Muscle of leg (tissue), 11 donors: ENCODE data around the gene SOSTDC1. TPM values are rescaled to one million over a fixed set of nuclear protein-coding genes. Genes with fewer than 3 reads are reported as not detected.

Experiments
- DNase-seq: peaks from one replicate; pipeline ENCODE4 v3.0.0; 2013
- H3K27ac ChIP-seq: one replicate; pipeline ENCODE4 v1.5.1; 2013; ENCODE audit warnings: mild to moderate bottlenecking, low read length, control low read depth
- H3K27me3 ChIP-seq: one replicate; pipeline ENCODE4 v1.6.1; 2013; ENCODE audit warnings: low read length; ENCODE audit not compliant: control insufficient read depth, insufficient read depth
- H3K36me3 ChIP-seq: one replicate; pipeline ENCODE4 v1.6.1; 2013; ENCODE audit warnings: low read length; ENCODE audit not compliant: control insufficient read depth, insufficient read depth
- H3K4me1 ChIP-seq: one replicate; pipeline ENCODE4 v1.6.1; 2013; ENCODE audit warnings: low read length; ENCODE audit not compliant: control insufficient read depth, insufficient read depth
- H3K4me3 ChIP-seq: one replicate; pipeline ENCODE4 v1.5.1; 2013; ENCODE audit warnings: low read length, control low read depth
- H3K9me3 ChIP-seq: replicated peaks from 2 replicates; pipeline ENCODE4 v1.6.1; 2013; ENCODE audit warnings: low read depth, low read length; ENCODE audit not compliant: control insufficient read depth
- WGBS: methylation state at CpG from one replicate; pipeline ENCODE4 v1.1.5; 2013; ENCODE audit warnings: missing lambda C conversion rate; ENCODE audit not compliant: insufficient coverage; 5-methylcytosine and 5-hydroxymethylcytosine counted together
- polyA plus RNA-seq, 8 donors: library from polyadenylated mRNA; unstranded; fragments of 120-200 nt; gene quantifications; one replicate each; pipeline versions ENCODE4 v1.2.1 to v1.2.3, GENCODE V29; 2013; ENCODE audit warnings: inconsistent platforms in 1 of 8, low replicate concordance in 1 of 8; ENCODE audit not compliant: insufficient read length in 8 of 8, insufficient read depth in 1 of 8
- total RNA-seq: library from RNA; stranded (reverse); fragments of 120-200 nt; gene quantifications from one replicate; pipeline ENCODE4 v1.2.4, GENCODE V29; 2013

Gene SOSTDC1
- total and polyA plus RNA-seq, 9 donors: 6.7 to 35.8 (median 12.9) TPM

GRCh38 chr7:16438988-16439387, 26.6 kb downstream of the SOSTDC1 start:
- Histone ChIP-seq H3K4me3 (no peak overlapping the region), H3K9me3 (no peaks in the 10 kb centered on the region), H3K36me3 (no peaks in the 10 kb centered on the region), H3K27ac (no peak overlapping the region), H3K4me1 (no peaks in the 10 kb centered on the region), H3K27me3 (no peaks in the 10 kb centered on the region)
- no peak for DNase-seq

DNA sequence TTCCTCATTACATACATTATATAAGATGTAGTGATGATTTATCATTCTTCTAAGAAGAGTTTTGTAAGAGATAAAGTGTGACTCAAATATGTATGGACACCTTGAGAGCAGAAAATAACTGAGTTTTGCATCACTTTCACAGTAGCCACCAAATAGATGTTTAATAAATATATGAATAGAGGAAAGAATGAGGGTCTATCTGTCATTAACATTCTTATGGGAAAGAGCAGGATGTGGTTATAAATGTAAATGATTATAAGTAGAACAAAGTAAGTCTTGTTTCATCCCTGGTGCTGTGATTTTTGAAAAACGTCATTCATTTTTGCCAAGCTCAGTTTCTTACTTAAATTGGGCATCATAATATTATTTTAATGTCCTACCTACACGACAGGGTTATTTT, 29.2 kb downstream of the SOSTDC1 start:
- no peaks in the 10 kb centered on the region for H3K9me3 ChIP-seq
- no peaks in the 10 kb centered on the region for H3K36me3 ChIP-seq
- no CpG with 5 or more reads among the region's 2 CpGs for WGBS
- no peaks in the 10 kb centered on the region for H3K4me1 ChIP-seq
- H3K27ac ChIP-seq: no peak overlapping the region
- no peaks in the 10 kb centered on the region for H3K27me3 ChIP-seq
- H3K4me3 ChIP-seq: no peak overlapping the region
- no peak for DNase-seq

GRCh38 chr7:16433568-16434122, 31.9 kb downstream of the SOSTDC1 start:
- H3K27ac ChIP-seq: no peak overlapping the region
- no peaks in the 10 kb centered on the region for H3K36me3 ChIP-seq
- no peaks in the 10 kb centered on the region for H3K27me3 ChIP-seq
- no peaks in the 10 kb centered on the region for H3K4me1 ChIP-seq
- no peaks in the 10 kb centered on the region for H3K9me3 ChIP-seq
- no CpG with 5 or more reads among the region's 2 CpGs for WGBS
- DNase-seq: no peak
- no peak overlapping the region for H3K4me3 ChIP-seq

- H3K27ac ChIP-seq: no peak overlapping the region
- no CpG with 5 or more reads among the region's 1 CpG for WGBS
- no peak for DNase-seq
- H3K27me3 ChIP-seq: no peaks in the 10 kb centered on the region
- H3K36me3 ChIP-seq: no peaks in the 10 kb centered on the region
- H3K4me1 ChIP-seq: no peaks in the 10 kb centered on the region
- no peaks in the 10 kb centered on the region for H3K9me3 ChIP-seq
- H3K4me3 ChIP-seq: no peak overlapping the region
Measured at GRCh38 chr7:16432425-16432731, 33.2 kb downstream of the SOSTDC1 start.

DNA sequence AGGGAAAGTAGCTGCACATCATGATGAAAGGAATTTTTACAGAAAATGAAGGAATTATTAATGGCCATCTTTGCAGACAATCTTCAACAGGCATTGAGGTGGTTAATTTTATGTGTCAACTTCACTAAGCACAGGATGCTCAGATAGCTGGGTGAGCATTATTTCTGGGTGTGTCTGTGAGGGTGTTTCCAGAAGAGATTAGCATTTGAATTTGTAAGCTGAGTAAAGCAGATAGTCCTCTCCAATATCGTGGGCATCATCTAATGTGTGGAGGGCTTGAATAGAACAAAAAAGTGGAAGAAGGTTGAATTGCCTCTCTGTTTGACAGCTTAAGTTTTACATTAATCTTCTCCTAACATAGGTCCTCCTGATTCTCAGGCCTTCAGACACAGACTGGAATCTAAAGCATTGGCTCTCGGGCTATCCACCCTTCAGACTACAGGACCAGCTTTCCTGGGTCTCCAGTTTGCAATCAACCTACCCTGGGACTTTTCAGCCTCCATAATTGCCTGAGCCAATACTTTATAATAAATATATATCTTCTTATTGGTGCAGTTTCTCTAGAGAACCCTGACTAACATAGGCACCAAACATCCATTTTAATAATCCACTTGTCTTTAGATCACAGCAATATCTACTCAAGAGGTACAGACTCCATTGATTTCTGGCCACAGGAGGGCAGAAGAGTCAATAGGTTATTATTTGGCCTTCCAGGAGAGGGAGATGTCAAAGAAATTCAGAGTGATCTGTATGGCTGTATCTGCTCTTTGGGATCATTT, 33.7 kb downstream of the SOSTDC1 start:
- no peaks in the 10 kb centered on the region for H3K4me1 ChIP-seq
- DNase-seq: peak; percentile 56
- H3K36me3 ChIP-seq: no peaks in the 10 kb centered on the region
- 75% methylated on average over 1 of the region's 2 CpGs for WGBS
- no peak overlapping the region for H3K4me3 ChIP-seq
- no peak overlapping the region for H3K27ac ChIP-seq
- no peaks in the 10 kb centered on the region for H3K9me3 ChIP-seq
- H3K27me3 ChIP-seq: no peaks in the 10 kb centered on the region

GRCh38 chr7:16430133-16430532, 35.4 kb downstream of the SOSTDC1 start:
- Histone ChIP-seq H3K4me1 (no peaks in the 10 kb centered on the region), H3K9me3 (no peaks in the 10 kb centered on the region), H3K27me3 (no peaks in the 10 kb centered on the region), H3K4me3 (no peak overlapping the region), H3K36me3 (no peaks in the 10 kb centered on the region), H3K27ac (no peak overlapping the region)
- DNase-seq: no peak
- WGBS: 95% methylated on average over 3 of the region's 3 CpGs

DNA sequence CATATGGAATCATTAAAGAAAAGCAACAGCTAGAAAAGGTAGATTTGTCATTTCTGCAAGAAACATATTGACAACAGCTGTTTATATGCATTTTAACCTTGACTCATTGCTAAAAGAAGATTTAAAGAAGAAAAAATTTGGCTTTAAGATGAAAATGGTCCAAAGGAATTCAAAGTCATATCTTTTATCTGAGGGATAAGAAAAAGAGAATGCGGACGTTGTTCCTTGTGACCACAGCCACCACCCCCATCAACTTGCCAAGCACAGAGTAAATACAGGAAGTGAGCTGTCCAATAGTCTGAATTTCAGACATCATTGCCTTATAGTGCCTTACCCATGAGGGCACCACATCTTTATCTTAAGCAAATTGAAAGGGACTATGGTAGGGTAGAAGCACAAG, 36.9 kb downstream of the SOSTDC1 start:
- WGBS: no CpG with 5 or more reads among the region's 2 CpGs
- no peak for DNase-seq

DNA sequence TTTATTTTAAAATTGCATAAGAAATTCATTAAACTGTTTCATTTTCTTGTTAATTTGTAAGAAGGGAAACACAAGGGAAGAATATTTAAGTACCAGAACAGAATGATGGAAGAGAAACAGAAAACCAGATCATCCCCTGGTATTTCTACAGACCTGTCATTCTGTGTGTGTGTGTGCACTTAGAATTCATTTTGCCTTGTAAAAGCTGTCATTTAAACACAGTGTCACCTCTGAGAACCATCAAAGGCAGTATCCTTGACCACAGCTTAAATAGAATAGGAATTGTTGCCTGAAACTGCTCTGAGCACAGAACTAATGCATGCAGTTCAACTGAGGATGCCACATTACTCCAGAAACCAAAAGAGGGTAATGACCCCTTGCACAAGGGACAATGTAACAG, 37.4 kb downstream of the SOSTDC1 start:
- H3K27ac ChIP-seq: no peak overlapping the region
- no peaks in the 10 kb centered on the region for H3K4me1 ChIP-seq
- H3K36me3 ChIP-seq: no peaks in the 10 kb centered on the region
- no peaks in the 10 kb centered on the region for H3K27me3 ChIP-seq
- no peaks in the 10 kb centered on the region for H3K9me3 ChIP-seq
- no peak overlapping the region for H3K4me3 ChIP-seq
- no peak for DNase-seq

More for the DNA sequence above, 36.9 kb downstream of the SOSTDC1 start:
- Histone ChIP-seq H3K27me3 (no peaks in the 10 kb centered on the region), H3K4me3 (no peak overlapping the region), H3K4me1 (no peaks in the 10 kb centered on the region), H3K36me3 (no peaks in the 10 kb centered on the region), H3K27ac (no peak overlapping the region), H3K9me3 (no peaks in the 10 kb centered on the region)

- no CpG with 5 or more reads among the region's 1 CpG for WGBS
- H3K4me1 ChIP-seq: peaks cover 17% of the 10 kb centered on the region
- DNase-seq: no peak
- H3K27ac ChIP-seq: no peak overlapping the region
- no peaks in the 10 kb centered on the region for H3K27me3 ChIP-seq
- no peaks in the 10 kb centered on the region for H3K9me3 ChIP-seq
- H3K36me3 ChIP-seq: no peaks in the 10 kb centered on the region
- no peak overlapping the region for H3K4me3 ChIP-seq
Measured at GRCh38 chr7:16423761-16424160, 41.8 kb downstream of the SOSTDC1 start.

DNA sequence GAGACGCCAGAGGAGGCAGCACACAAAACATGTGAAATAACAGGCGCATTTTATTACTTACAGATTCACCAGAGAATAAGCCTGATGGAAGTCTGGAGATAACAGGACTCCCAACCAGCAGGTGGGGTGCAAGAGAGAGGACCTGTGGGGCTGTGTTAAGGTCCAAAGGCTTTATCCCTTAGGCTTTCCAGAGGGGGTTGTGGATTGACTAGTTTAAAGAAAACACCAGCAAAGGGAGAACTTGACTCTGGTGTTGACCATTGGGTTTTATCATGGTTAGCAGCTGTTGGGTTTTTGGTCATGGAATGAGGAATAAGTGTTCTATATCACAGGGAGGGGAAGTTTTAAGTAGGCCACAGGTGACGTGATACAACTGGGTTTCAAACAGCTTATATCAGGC, 42.6 kb downstream of the SOSTDC1 start:
- no peaks in the 10 kb centered on the region for H3K36me3 ChIP-seq
- no peaks in the 10 kb centered on the region for H3K27me3 ChIP-seq
- no CpG with 5 or more reads among the region's 3 CpGs for WGBS
- H3K9me3 ChIP-seq: no peaks in the 10 kb centered on the region
- H3K4me3 ChIP-seq: no peak overlapping the region
- H3K27ac ChIP-seq: no peak overlapping the region
- DNase-seq: no peak
- peaks cover 17% of the 10 kb centered on the region for H3K4me1 ChIP-seq

DNA sequence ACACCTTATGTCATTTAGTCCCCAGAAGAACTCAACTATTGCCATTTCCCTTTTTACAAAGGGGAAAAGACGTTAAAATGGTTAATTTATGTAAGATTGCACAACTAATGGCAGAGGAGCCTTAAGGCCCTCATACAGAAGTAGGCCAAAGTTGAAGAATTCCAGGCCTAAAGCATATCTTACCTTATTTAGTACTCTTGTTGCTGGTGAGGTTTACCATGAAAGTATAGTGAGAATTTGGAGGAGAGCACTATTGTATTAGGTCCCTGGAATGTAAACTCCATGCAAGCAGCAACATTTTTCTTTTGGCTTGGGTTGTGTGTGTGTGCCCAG, 43.5 kb downstream of the SOSTDC1 start:
- no peak for DNase-seq
- Histone ChIP-seq H3K27ac (peak overlapping the region; percentile 98), H3K4me3 (no peak overlapping the region), H3K4me1 (peaks cover 17% of the 10 kb centered on the region), H3K36me3 (no peaks in the 10 kb centered on the region), H3K9me3 (no peaks in the 10 kb centered on the region), H3K27me3 (no peaks in the 10 kb centered on the region)
- WGBS: no CpG with 5 or more reads among the region's 1 CpG
